ENCODE measurements around the gene ADAMTS17.

ADAMTS17 gene

DNA sequence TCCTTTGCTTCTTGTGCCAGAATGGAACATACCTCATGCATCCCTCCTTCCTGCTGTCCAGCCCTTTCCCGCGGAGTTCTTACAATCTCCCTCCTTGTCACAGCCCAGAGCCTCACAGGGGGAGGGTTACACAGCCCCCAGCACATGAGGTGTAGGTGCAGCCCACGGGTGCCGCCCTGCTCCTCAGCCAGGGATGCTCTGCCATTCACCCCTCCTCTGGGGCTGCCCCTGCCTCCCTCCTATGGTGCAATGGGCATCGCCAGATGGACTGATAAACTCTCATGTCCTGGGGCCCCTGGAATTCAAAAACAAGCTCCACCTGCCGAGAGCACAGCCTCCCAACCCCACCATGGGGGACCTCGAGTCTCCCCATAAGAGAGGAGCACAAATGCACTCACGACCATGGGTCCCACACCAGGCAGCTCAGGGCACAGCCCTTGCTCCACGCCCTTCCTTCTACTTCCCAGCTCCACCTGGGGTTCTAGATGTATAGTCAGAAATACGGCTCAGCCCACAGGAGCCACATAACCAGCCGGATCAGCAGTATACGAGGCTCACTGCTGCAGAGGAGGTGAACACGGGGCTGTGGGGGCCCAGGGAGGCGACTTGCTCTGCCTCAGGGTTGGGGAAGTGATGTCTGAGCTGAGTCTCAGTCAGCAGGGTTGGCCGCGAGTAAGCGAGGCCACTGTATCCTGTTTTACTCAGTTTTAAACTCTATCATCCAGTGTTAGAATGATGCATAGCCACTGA lies 338.8 kb downstream of the ADAMTS17 start:
- DNase-seq (ENCODE audit: low spot score in 2 of 2) (no peak), ATAC-seq (ENCODE audit: low read depth) (no peak)
- Mint-ChIP-seq H3K27me3 (peaks cover 11% of the 10 kb centered on the region), H3K4me1 (no peaks in the 10 kb centered on the region), H3K9me3 (peaks cover 5% of the 10 kb centered on the region), H3K36me3 (no peaks in the 10 kb centered on the region), H3K27ac (no peak overlapping the region), H3K4me3 (no peak overlapping the region)

DNA sequence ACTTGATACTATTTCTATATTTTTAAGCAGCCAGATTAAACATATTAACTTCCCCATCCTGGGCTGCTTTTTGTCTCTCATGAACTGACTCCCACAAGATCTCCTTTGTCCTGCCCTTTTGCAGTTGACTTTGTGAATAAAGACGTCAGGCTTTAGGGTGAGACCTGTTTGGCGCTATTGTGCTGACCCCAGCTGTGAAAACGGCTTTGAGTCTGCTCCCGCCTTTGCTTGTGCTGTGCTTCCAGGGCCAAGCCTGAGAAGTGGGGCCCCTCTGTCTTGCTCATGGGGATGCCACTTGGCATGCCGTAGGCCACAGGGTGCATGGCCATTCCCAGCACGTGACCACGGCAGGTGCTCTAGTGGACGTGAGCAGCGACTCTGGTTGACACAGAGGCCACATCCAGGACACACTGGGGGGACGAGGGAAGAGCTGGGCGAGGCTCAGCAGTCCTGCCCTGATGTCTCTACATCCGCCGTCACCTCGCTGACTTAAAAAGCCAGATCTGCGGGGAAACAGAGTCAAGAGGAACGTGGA lies 339.6 kb downstream of the ADAMTS17 start:
- ATAC-seq (ENCODE audit: low read depth) (no peak), DNase-seq (ENCODE audit: low spot score in 2 of 2) (no peak)
- Mint-ChIP-seq H3K36me3 (no peaks in the 10 kb centered on the region), H3K4me1 (no peaks in the 10 kb centered on the region), H3K9me3 (peaks cover 5% of the 10 kb centered on the region), H3K27me3 (peaks cover 11% of the 10 kb centered on the region), H3K27ac (no peak overlapping the region), H3K4me3 (no peak overlapping the region)

GRCh38 chr15:100001405-100001804 lies 340.4 kb downstream of the ADAMTS17 start:
- H3K27me3 Mint-ChIP-seq, result peaks cover 9% of the 10 kb centered on the region
- peaks cover 5% of the 10 kb centered on the region for H3K9me3 Mint-ChIP-seq
- H3K36me3 Mint-ChIP-seq, result no peaks in the 10 kb centered on the region
- ATAC-seq (ENCODE audit: low read depth) (no peak), DNase-seq (ENCODE audit: low spot score in 2 of 2) (no peak)
- H3K4me3 Mint-ChIP-seq, result no peak overlapping the region
- H3K4me1 Mint-ChIP-seq, result no peaks in the 10 kb centered on the region
- no peak overlapping the region for H3K27ac Mint-ChIP-seq

- Mint-ChIP-seq H3K4me3 (no peak overlapping the region), H3K27ac (no peak overlapping the region), H3K9me3 (peaks cover 4% of the 10 kb centered on the region), H3K36me3 (no peaks in the 10 kb centered on the region), H3K27me3 (peaks cover 8% of the 10 kb centered on the region), H3K4me1 (no peaks in the 10 kb centered on the region)
- DNase-seq (ENCODE audit: low spot score in 2 of 2) (no peak), ATAC-seq (ENCODE audit: low read depth) (no peak)
Observed at GRCh38 chr15:99999282-100000070, 342.3 kb downstream of the ADAMTS17 start.

- H3K27ac Mint-ChIP-seq, result no peak overlapping the region
- H3K36me3 Mint-ChIP-seq, result no peaks in the 10 kb centered on the region
- no peak overlapping the region for H3K4me3 Mint-ChIP-seq
- peaks cover 9% of the 10 kb centered on the region for H3K27me3 Mint-ChIP-seq
- H3K9me3 Mint-ChIP-seq, result peaks cover 2% of the 10 kb centered on the region
- ATAC-seq (ENCODE audit: low read depth) (no peak), DNase-seq (ENCODE audit: low spot score in 2 of 2) (no peak)
- no peaks in the 10 kb centered on the region for H3K4me1 Mint-ChIP-seq
Observed at GRCh38 chr15:99998661-99999101, 343.1 kb downstream of the ADAMTS17 start.

GRCh38 chr15:99997112-99997651 lies 344.6 kb downstream of the ADAMTS17 start:
- Mint-ChIP-seq H3K36me3 (no peaks in the 10 kb centered on the region), H3K4me1 (no peaks in the 10 kb centered on the region), H3K27me3 (peaks cover 10% of the 10 kb centered on the region), H3K27ac (no peak overlapping the region), H3K4me3 (no peak overlapping the region), H3K9me3 (no peaks in the 10 kb centered on the region)
- DNase-seq (ENCODE audit: low spot score in 2 of 2), result no peak
- no peak for ATAC-seq (ENCODE audit: low read depth)

DNA sequence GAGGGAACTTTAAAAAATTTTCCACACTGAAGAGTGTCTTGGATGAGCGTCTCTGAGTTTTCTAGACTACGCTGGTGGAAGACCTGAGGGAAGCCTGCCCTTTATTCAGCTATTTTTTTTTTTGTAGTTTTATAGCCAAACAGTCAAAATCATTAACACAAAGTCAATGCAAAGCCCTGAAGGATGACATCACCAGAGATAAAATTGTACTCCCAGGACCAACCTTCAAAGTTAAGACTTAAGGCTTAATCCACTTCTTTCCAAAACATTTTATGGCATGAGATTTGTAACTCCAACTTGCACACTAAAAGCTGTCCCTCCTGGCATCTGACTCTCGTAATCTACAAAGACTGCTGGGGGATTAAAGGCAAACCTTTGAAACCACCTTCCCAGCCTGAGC lies 345.1 kb downstream of the ADAMTS17 start:
- Mint-ChIP-seq H3K27me3 (peaks cover 10% of the 10 kb centered on the region), H3K9me3 (no peaks in the 10 kb centered on the region), H3K27ac (no peak overlapping the region), H3K36me3 (no peaks in the 10 kb centered on the region), H3K4me1 (no peaks in the 10 kb centered on the region), H3K4me3 (no peak overlapping the region)
- DNase-seq (ENCODE audit: low spot score in 2 of 2) (no peak), ATAC-seq (ENCODE audit: low read depth) (no peak)

DNA sequence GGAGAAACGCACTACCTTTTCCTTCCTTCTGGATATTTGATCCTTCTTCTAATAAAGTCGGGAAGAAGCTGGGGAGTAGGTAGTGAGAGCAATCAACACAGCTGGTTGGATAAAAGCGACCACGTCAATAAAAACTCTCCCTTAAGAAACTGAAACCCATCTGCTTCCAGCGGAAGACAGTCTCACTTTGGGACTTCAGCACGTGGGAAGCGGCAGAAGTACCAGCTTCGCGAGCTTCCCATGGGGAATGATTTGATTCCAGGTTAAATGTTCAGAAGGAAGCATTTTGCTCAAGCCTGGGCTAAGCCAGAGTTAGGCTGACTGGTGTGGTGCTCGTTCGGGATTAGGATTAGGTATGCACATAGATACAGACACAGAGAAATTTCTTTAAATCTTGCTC lies 346.2 kb downstream of the ADAMTS17 start:
- H3K36me3 Mint-ChIP-seq, result no peaks in the 10 kb centered on the region
- no peaks in the 10 kb centered on the region for H3K9me3 Mint-ChIP-seq
- no peak for ATAC-seq (ENCODE audit: low read depth)
- H3K4me3 Mint-ChIP-seq, result no peak overlapping the region
- DNase-seq (ENCODE audit: low spot score in 2 of 2), result no peak
- H3K4me1 Mint-ChIP-seq, result no peaks in the 10 kb centered on the region
- H3K27ac Mint-ChIP-seq, result no peak overlapping the region
- peaks cover 10% of the 10 kb centered on the region for H3K27me3 Mint-ChIP-seq

- DNase-seq (ENCODE audit: low spot score in 2 of 2) (no peak), ATAC-seq (ENCODE audit: low read depth) (no peak)
- Mint-ChIP-seq H3K4me3 (no peak overlapping the region), H3K36me3 (no peaks in the 10 kb centered on the region), H3K27ac (no peak overlapping the region), H3K9me3 (no peaks in the 10 kb centered on the region), H3K4me1 (no peaks in the 10 kb centered on the region), H3K27me3 (peaks cover 10% of the 10 kb centered on the region)
Observed at GRCh38 chr15:99994849-99995248, 346.9 kb downstream of the ADAMTS17 start.

GRCh38 chr15:99993681-99994131 lies 348.1 kb downstream of the ADAMTS17 start:
- H3K4me1 Mint-ChIP-seq, result no peaks in the 10 kb centered on the region
- H3K4me3 Mint-ChIP-seq, result no peak overlapping the region
- H3K27me3 Mint-ChIP-seq, result peaks cover 6% of the 10 kb centered on the region
- H3K27ac Mint-ChIP-seq, result no peak overlapping the region
- no peaks in the 10 kb centered on the region for H3K9me3 Mint-ChIP-seq
- no peak for ATAC-seq (ENCODE audit: low read depth)
- H3K36me3 Mint-ChIP-seq, result no peaks in the 10 kb centered on the region
- no peak for DNase-seq (ENCODE audit: low spot score in 2 of 2)

DNA sequence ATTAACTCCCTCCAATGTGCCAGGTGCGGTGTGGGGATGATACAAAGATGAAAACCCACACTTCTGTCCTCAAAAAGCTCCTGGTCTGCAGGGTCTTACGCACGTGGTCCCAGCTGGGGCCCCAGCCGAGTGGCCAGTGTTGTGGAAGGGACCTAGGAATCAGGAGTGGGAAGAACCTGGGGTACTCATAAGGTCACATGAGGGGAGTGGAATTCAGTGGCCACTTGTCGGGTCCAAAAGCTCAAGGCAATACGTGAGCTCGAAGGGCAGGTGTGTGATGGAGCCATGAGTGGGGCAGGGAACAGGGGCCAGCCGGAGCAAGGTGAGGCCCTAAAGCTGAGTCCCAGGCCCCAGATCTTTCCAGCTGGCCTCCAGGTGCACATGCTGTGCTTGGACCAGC lies 348.5 kb downstream of the ADAMTS17 start:
- Mint-ChIP-seq H3K4me3 (no peak overlapping the region), H3K36me3 (no peaks in the 10 kb centered on the region), H3K27me3 (peaks cover 6% of the 10 kb centered on the region), H3K9me3 (peaks cover under 1% of the 10 kb centered on the region), H3K27ac (no peak overlapping the region), H3K4me1 (no peaks in the 10 kb centered on the region)
- ATAC-seq (ENCODE audit: low read depth), result no peak
- no peak for DNase-seq (ENCODE audit: low spot score in 2 of 2)

GRCh38 chr15:99992611-99993231 lies 349.1 kb downstream of the ADAMTS17 start:
- Mint-ChIP-seq H3K36me3 (no peaks in the 10 kb centered on the region), H3K9me3 (peaks cover 2% of the 10 kb centered on the region), H3K4me3 (no peak overlapping the region), H3K27me3 (peaks cover 6% of the 10 kb centered on the region), H3K27ac (no peak overlapping the region), H3K4me1 (no peaks in the 10 kb centered on the region)
- ATAC-seq (ENCODE audit: low read depth) (no peak), DNase-seq (ENCODE audit: low spot score in 2 of 2) (no peak)

- H3K4me3 Mint-ChIP-seq, result no peak overlapping the region
- peaks cover 6% of the 10 kb centered on the region for H3K27me3 Mint-ChIP-seq
- ATAC-seq (ENCODE audit: low read depth), result no peak
- H3K4me1 Mint-ChIP-seq, result no peaks in the 10 kb centered on the region
- H3K27ac Mint-ChIP-seq, result no peak overlapping the region
- H3K9me3 Mint-ChIP-seq, result peaks cover 2% of the 10 kb centered on the region
- no peak for DNase-seq (ENCODE audit: low spot score in 2 of 2)
- no peaks in the 10 kb centered on the region for H3K36me3 Mint-ChIP-seq
Observed at GRCh38 chr15:99989095-99989494, 352.7 kb downstream of the ADAMTS17 start.

- H3K4me3 Mint-ChIP-seq, result no peak overlapping the region
- H3K27me3 Mint-ChIP-seq, result peaks cover 12% of the 10 kb centered on the region
- no peak for ATAC-seq (ENCODE audit: low read depth)
- no peaks in the 10 kb centered on the region for H3K4me1 Mint-ChIP-seq
- H3K9me3 Mint-ChIP-seq, result peaks cover 2% of the 10 kb centered on the region
- no peak for DNase-seq (ENCODE audit: low spot score in 2 of 2)
- H3K36me3 Mint-ChIP-seq, result no peaks in the 10 kb centered on the region
- no peak overlapping the region for H3K27ac Mint-ChIP-seq
Observed at GRCh38 chr15:99987701-99988100, 354.1 kb downstream of the ADAMTS17 start.
